IgD-negative memory B cell (primary cell): ENCODE results near the gene PACC1. TPM values are rescaled to one million over a fixed set of nuclear protein-coding genes. Genes with fewer than 3 reads are reported as not detected.
A peak's percentile ranks its signal among the peaks of the same experiment; 100 is the strongest.
"Not testable (repeated sequence)": the region's sequence is repeated elsewhere in the genome, so short reads cannot be mapped to it uniquely, and the experiment has no call there.

ENCODE experiments used
- H3K27ac Mint-ChIP-seq, 3 donors: one replicate each; pipeline ENCODE4 v1.8.0; 2020 to 2022; ENCODE audit warnings: mild to moderate bottlenecking in 3 of 3, mixed read lengths in 3 of 3, moderate library complexity in 1 of 3
- H3K27me3 Mint-ChIP-seq: one replicate; pipeline ENCODE4 v1.8.0; 2021; ENCODE audit warnings: mixed read lengths
- H3K36me3 Mint-ChIP-seq: one replicate; pipeline ENCODE4 v1.8.0; 2020; ENCODE audit warnings: mild to moderate bottlenecking, mixed read lengths
- H3K4me1 Mint-ChIP-seq, 3 donors: one replicate each; pipeline ENCODE4 v1.8.0; 2020 to 2022; ENCODE audit warnings: mixed read lengths in 3 of 3, mild to moderate bottlenecking in 1 of 3
- H3K4me3 Mint-ChIP-seq, 4 donors: one replicate each; pipeline ENCODE4 v1.8.0; 2020 to 2022; ENCODE audit warnings: mild to moderate bottlenecking in 4 of 4, mixed read lengths in 4 of 4, moderate library complexity in 3 of 4
- H3K9me3 Mint-ChIP-seq, 3 donors: one replicate each; pipeline ENCODE4 v1.8.0; 2020 to 2021; ENCODE audit warnings: mixed read lengths in 3 of 3, mild to moderate bottlenecking in 1 of 3
- polyA plus RNA-seq: library from polyadenylated mRNA; unstranded; fragments of 300-500 nt; fragmentation: Illumina TruSeq; gene quantifications from one replicate; pipeline ENCODE4 v1.2.3, GENCODE V29; 2021

PACC1 gene
- polyA plus RNA-seq, 1 donor from 2014 or later = 14.7 TPM

DNA sequence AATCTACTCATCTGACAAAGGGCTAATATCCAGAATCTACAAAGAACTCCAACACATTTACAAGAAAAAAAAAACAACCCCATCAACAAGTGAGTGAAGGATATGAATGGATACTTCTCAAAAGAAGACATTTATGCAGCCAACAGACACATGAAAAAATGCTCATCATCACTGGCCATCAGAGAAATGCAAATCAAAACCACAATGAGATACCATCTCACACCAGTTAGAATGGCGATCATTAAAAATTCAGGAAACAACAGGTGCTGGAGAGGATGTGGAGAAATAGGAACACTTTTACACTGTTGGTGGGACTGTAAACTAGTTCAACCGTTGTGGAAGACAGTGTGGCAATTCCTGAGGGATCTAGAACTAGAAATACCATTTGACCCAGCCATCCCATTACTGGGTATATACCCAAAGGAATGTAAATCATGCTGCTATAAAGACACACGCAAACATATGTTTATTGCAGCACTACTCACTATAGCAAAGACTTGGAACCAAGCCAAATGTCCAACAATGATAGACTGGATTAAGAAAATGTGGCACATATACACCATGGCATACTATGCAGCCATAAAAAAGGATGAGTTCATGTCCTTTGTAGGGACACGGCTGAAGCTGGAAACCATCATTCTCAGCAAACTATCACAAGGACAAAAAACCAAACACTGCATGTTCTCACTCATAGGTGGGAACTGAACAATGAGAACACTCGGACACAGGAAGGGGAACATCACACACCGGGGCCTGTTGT lies 18.8 kb downstream of the PACC1 start:
- Mint-ChIP-seq H3K9me3 (peaks cover 0 to 10% (median 8%) of the 10 kb centered on the region in 3 donors), H3K36me3 (peaks cover 10% of the 10 kb centered on the region), H3K4me1 (peaks cover 9 to 17% (median 13%) of the 10 kb centered on the region in 3 donors), H3K4me3 (peak overlapping the region in 1 of 4 donors; percentile 23)
- not testable (repeated sequence) for H3K27ac Mint-ChIP-seq, H3K27me3 Mint-ChIP-seq

DNA sequence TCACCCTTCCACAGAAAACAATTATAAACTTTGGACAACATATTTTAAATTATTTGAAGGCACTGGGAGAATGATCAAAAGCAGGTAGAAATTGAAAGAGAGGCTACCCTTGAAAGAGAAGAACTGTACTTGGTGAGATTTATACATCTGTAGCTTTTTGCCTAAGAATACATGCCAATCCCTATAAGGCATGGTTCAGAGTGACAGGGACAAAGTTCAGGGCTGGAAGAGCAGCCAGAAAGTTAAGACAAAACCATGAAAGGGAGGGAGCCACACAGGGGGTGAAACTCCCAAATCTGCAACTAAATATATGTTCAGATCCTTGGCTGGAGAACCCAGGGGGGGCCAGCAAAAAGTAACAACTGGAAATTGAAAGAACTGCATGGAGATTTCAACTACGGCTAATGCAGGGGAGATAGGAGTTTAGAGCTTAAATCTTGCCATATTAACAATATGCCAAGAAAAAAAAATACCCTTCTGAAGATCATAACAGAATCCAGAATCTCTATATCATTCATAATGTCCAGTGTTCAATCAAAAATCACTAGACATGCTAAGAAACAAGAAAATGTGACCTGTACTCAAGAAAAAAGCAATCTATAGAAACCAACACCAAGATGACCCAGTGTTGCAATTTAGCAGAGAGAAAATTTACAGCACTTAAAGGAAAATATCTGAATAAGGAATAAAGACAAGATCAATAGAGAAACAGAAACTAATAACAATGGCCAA lies 25.5 kb downstream of the PACC1 start:
- H3K36me3 Mint-ChIP-seq = peaks cover 16% of the 10 kb centered on the region
- no peak overlapping the region for H3K4me3 Mint-ChIP-seq
- H3K27ac Mint-ChIP-seq = no peak overlapping the region
- no peaks in the 10 kb centered on the region for H3K27me3 Mint-ChIP-seq
- peaks cover 0 to 3% (median 0%) of the 10 kb centered on the region in 3 donors for H3K9me3 Mint-ChIP-seq
- peaks cover 3 to 12% (median 10%) of the 10 kb centered on the region in 3 donors for H3K4me1 Mint-ChIP-seq

DNA sequence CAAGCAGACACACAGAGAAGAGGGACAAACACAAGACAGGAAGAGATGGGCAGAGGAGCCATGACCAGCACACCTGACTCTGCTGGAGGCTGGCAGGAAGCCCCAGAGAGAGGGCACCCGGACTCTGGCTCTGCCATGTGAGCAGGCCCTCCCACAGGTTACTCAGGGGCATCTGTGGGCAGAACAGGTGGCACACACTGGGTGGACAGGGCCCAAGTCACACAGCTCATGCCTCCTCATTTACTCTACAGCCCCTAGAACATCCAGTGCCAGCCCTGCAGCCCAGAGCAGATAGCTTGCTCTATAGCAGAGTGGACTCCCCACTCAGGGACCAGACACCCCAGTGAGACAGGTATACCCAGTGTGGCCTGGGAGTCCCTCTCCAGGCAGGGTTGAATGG lies 28.7 kb downstream of the PACC1 start:
- H3K4me3 Mint-ChIP-seq = no peak overlapping the region
- peaks cover 17% of the 10 kb centered on the region for H3K36me3 Mint-ChIP-seq
- peaks cover 0 to 3% (median 0%) of the 10 kb centered on the region in 3 donors for H3K9me3 Mint-ChIP-seq
- peaks cover 0 to 5% (median 4%) of the 10 kb centered on the region in 3 donors for H3K4me1 Mint-ChIP-seq
- H3K27ac Mint-ChIP-seq = peak overlapping the region in 1 of 3 donors; percentile 20
- no peaks in the 10 kb centered on the region for H3K27me3 Mint-ChIP-seq

DNA sequence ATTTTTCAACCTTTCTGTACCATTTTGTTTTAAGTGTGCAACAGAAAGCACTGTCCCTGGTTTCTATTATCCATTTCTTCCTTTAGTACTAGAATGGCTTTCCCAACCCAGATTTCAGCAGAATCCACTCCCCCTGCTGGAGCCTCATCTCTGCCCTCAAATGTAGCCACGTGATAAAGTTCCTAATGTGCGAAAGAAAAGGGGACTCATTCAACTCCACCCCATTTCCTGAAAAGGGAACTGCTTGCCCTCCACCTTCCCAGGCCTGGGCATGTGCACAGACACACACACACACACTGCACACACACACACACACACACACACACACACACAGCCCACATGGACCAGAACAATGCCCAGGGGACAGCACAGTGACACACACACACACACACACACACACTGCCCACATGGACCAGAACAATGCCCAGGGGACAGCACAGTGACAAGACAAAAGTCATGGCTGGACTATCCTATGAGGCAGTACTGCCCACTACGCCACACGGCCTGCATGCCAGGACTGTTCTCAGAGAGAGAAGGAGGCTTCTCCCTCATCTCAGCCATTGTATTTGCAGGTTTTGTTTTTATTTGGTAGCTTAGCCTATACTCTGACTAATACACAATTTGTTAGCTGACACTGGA lies 33.2 kb downstream of the PACC1 start:
- Mint-ChIP-seq H3K27ac (no peak overlapping the region), H3K27me3 (no peaks in the 10 kb centered on the region)

DNA sequence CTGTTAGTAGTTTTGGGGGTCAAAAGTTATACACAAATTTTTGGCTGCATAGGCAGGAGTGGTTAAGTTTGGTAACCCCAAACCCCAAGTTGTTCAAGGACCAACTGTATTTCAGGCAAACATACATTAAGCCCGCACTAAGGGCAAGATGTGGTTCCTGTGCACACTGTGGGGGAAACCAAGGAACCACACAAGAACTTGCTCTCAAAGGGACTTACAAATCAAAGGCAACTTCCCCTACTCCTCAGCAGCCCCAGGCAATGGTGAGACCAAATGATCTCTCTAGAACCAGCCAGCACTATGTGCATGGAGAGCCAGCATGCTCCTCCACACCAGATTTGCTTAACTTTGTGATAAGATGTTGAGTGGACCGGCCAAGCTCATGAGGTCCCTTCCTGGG lies 35.3 kb downstream of the PACC1 start:
- Mint-ChIP-seq H3K4me3 (no peak overlapping the region), H3K27ac (no peak overlapping the region), H3K9me3 (no peaks in the 10 kb centered on the region), H3K4me1 (no peaks in the 10 kb centered on the region), H3K36me3 (peaks cover 11% of the 10 kb centered on the region), H3K27me3 (no peaks in the 10 kb centered on the region)

More for the DNA sequence above, 33.2 kb downstream of the PACC1 start:
- Mint-ChIP-seq H3K9me3 (no peaks in the 10 kb centered on the region), H3K4me3 (no peak overlapping the region), H3K4me1 (no peaks in the 10 kb centered on the region), H3K36me3 (peaks cover 11% of the 10 kb centered on the region)

DNA sequence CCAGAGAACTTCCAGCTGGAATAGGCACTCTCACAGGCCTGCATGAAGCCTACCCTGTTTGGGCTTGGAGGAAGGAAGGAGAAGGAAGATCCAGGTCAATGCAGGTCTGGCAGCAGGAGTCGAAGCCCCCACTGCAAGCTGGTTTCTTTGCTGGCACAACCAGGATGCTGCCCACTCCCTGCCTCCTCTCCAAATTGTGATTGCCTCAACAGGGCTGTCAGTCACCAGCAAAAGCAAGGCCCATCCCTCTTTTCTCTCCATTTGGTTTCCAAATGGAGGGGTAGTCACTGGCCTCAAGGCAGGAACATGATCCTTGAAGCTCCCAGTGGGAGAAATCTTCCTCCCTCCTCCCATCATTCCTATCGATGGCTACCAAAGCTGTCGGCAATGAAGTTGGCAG lies 37.0 kb downstream of the PACC1 start:
- no peaks in the 10 kb centered on the region for H3K27me3 Mint-ChIP-seq
- H3K36me3 Mint-ChIP-seq = peaks cover 10% of the 10 kb centered on the region
- H3K4me3 Mint-ChIP-seq = no peak overlapping the region
- H3K27ac Mint-ChIP-seq = no peak overlapping the region
- H3K4me1 Mint-ChIP-seq = no peaks in the 10 kb centered on the region
- H3K9me3 Mint-ChIP-seq = no peaks in the 10 kb centered on the region

DNA sequence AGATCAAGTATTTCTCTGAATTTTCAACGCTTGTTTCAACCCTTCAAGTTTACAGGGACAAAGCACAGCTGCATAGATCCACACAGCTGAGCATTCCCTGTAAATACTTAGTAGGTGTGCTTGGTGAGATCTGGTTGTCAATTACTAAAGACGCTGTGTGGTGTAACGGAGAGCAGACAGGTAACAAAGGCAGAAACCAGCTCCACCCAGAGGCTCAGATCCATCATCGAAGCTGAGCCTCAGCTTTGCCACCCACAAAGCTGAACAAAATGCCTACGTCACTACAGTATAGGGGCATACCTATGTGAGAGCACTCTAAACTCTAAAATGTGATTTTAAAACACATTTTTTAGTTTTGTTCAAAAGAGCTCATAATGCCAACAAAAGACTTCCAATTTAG lies 38.7 kb downstream of the PACC1 start:
- H3K27me3 Mint-ChIP-seq = no peaks in the 10 kb centered on the region

DNA sequence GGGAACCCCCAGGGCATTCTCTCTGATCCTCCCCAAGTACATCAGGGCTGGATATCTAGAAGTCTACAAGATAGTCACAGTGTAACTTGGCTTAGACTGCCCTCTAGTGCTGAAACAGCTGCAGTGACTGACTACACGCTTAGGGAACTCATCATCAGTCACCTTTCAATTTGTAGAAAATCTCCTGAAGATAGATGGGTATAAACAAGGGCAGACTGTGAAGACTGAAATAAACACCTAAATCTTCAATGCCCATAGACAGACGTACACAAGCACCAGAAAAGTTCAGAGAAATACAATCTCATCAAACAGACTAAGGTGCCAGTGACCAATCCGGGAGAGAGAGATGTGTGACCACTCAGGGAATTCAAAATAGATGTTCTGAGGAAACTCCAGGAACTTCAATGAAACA lies 46.6 kb downstream of the PACC1 start:
- Mint-ChIP-seq H3K36me3 (peaks cover 15% of the 10 kb centered on the region), H3K4me1 (peaks cover 0 to 2% (median 2%) of the 10 kb centered on the region in 3 donors), H3K27me3 (no peaks in the 10 kb centered on the region), H3K4me3 (no peak overlapping the region), H3K27ac (peak overlapping the region in 1 of 3 donors; percentile 4), H3K9me3 (peaks cover 0 to 4% (median 2%) of the 10 kb centered on the region in 3 donors)

More for the DNA sequence above, 38.7 kb downstream of the PACC1 start:
- Mint-ChIP-seq H3K4me3 (no peak overlapping the region), H3K4me1 (no peaks in the 10 kb centered on the region), H3K36me3 (peaks cover 16% of the 10 kb centered on the region), H3K27ac (no peak overlapping the region), H3K9me3 (peaks cover 0 to 4% (median 0%) of the 10 kb centered on the region in 3 donors)

DNA sequence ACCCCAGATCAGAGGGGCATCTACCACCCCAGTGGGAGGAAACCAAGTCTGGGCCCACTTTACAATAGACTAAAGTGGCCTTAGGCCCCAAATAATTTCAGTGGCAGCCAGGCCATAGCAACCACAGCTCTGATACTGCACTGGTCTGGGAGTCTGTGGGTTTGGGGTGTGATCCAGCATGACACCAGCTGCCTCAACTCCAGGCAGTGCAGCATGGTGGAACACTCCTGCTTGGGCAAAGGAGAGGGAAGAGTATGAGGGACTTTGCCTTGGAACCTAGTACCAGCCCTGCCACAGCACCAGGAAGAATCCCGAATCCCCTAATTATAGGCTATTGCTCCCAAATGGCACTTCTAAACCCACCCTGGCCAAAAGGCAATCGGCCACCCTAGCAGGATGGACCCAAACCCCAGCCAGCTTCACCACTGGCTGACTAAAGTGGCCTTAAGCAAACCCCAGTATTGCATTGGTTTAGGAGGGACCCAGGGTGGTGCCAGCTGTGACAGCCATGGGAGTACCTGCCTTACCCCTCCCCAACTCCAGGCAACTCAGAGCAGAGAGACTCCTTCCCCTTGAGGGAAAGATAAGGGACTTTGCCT lies 47.1 kb downstream of the PACC1 start:
- Mint-ChIP-seq H3K27ac (peak overlapping the region in 2 of 3 donors; percentile 4 to 39), H3K4me3 (no peak overlapping the region), H3K27me3 (no peaks in the 10 kb centered on the region), H3K36me3 (peaks cover 13% of the 10 kb centered on the region), H3K9me3 (peaks cover 0 to 4% (median 2%) of the 10 kb centered on the region in 3 donors), H3K4me1 (peaks cover 0 to 2% (median 2%) of the 10 kb centered on the region in 3 donors)

DNA sequence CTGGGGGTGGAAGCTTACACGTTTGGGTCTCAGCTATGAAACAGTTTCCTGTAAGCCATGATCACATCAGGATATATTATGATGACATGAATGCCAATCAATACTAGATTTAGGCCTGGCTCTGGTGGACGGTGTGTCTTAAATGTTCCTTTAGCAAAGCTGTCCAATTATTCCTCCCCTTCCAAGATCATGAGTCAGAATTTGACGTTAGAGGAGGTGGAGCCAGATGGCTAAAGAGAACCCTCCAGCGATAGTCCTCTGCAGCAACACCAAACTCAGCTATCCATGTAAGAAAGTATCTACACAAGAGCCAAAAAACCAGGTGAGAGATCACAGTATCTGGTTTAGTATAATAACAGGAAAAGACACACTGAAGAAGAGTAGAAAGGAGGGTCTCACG lies 47.8 kb downstream of the PACC1 start:
- Mint-ChIP-seq H3K4me1 (peaks cover 0 to 2% (median 2%) of the 10 kb centered on the region in 3 donors), H3K27me3 (no peaks in the 10 kb centered on the region), H3K9me3 (peaks cover 0 to 2% (median 0%) of the 10 kb centered on the region in 3 donors), H3K4me3 (no peak overlapping the region), H3K27ac (no peak overlapping the region), H3K36me3 (peaks cover 7% of the 10 kb centered on the region)

DNA sequence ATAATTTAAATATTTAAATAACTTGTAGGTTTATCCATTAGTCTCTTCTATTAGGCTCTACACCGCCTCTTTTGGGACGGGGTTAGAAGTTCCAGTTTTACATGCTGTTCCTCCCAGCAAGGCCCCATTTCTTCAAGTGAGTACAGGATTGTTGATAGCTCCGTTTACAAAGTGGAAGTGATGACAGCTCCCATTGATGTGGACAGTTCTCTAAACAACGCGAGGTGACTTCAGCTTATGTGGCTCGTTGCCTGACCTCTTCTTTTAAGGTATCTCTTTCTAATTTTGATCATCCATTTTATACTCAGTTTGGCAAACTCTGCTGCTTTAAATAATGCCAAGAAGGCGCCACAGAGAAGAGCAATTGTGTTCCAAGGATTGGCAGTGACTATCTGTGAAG lies 49.7 kb downstream of the PACC1 start:
- H3K27ac Mint-ChIP-seq = peak overlapping the region in 1 of 3 donors; percentile 11
- no peak overlapping the region for H3K4me3 Mint-ChIP-seq
- peaks cover 0 to 2% (median 0%) of the 10 kb centered on the region in 3 donors for H3K9me3 Mint-ChIP-seq
- peaks cover 4% of the 10 kb centered on the region for H3K36me3 Mint-ChIP-seq
- peaks cover 0 to 2% (median 2%) of the 10 kb centered on the region in 3 donors for H3K4me1 Mint-ChIP-seq
- H3K27me3 Mint-ChIP-seq = no peaks in the 10 kb centered on the region

DNA sequence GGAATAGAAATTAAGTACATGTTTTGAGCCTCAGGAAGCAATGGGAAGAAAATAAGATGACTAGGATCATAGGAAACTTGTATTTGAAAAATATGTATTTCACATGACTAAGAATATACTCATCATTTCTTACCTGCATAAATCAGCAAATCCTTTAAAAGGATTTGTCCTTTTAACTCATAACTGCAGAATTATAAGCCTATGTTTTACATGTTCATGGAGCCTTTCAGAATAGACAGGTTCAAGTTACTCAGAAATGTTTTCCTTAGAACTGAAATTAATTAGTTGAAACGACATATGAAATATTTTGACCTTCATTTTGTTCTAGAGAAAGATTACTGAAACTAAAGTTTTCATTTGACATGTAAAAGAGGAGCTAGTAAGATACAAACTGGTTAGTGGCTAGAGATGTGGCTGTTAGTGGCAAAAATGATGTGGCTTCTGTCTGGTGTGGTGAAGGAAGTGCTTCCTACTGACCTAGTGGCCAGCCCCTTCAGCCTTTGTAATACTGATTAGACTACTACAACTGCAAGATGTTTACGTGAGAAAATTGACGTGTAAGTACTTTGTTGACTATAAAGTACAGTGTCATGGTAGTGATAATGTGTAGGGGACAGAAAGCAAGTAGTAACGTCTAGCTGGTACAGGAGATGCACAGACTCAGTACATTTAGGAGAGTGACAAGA lies 54.7 kb downstream of the PACC1 start:
- H3K27ac Mint-ChIP-seq = peak overlapping the region in 2 of 3 donors; percentile 40 to 76
- no peak overlapping the region for H3K4me3 Mint-ChIP-seq
- no peaks in the 10 kb centered on the region for H3K27me3 Mint-ChIP-seq
- no peaks in the 10 kb centered on the region for H3K36me3 Mint-ChIP-seq
- no peaks in the 10 kb centered on the region for H3K9me3 Mint-ChIP-seq
- H3K4me1 Mint-ChIP-seq = no peaks in the 10 kb centered on the region

DNA sequence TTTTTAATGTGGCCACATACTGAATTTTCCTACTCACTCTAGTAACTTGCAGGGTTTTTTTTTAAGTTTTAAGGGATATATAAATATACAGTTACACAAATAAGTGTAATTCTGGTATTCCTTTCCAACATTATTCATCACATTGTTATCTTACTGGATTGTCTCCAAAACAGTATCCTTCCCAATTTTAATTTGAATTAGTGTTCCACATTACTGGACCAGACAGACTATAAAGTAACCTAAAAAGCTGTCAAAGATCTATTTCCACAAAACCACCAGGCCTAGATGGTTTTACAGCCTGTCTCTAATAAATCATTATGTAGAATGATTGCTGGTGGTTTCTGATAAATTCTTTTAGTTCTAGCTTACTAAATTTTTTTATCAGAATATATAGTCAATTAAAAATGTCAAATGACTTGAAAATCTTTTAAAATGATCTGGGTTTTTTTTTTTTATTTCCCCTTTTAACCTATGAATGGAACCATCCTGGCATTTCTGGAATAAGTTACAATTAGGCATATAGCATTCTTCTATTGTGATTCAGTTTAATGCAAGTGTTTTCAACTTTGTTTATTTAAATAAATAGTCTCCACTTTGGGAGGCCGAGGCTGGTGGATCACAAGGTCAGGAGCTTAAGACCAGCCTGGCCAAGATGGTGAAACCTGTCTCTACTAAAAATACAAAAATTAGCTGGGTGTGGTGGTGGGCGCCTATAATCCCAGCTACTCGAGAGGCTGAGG lies 59.3 kb downstream of the PACC1 start:
- no peak overlapping the region for H3K4me3 Mint-ChIP-seq
- no peak overlapping the region for H3K27ac Mint-ChIP-seq
- no peaks in the 10 kb centered on the region for H3K4me1 Mint-ChIP-seq
- H3K9me3 Mint-ChIP-seq = no peaks in the 10 kb centered on the region
- no peaks in the 10 kb centered on the region for H3K36me3 Mint-ChIP-seq
- no peaks in the 10 kb centered on the region for H3K27me3 Mint-ChIP-seq

DNA sequence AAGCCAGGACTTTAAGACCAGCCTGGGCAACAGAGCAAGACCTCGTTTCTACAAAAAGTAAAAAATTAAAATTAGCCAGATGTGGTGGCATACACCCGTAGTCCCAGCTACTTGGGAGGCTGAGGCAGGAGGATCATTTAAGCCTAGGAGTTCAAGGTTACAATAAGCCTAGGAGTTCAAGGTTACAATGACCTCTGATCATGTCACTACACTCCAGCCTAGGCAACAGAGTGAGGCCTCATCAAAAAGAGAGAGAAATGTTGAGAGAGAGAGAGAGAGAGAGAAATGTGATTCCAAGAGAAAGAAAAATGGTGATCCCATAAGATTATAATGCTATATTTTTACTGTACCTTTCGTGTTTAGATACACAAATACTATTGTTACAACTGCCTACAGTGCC lies 60.2 kb downstream of the PACC1 start:
- Mint-ChIP-seq H3K27me3 (no peaks in the 10 kb centered on the region), H3K9me3 (no peaks in the 10 kb centered on the region), H3K4me3 (no peak overlapping the region), H3K27ac (peak overlapping the region in 1 of 3 donors; percentile 67), H3K36me3 (no peaks in the 10 kb centered on the region), H3K4me1 (no peaks in the 10 kb centered on the region)
